Measurements from ENCODE around the gene LCORL. TPM values are rescaled to one million over a fixed set of nuclear protein-coding genes. Genes with fewer than 3 reads are reported as not detected.

Gene LCORL
- total RNA-seq, 2 donors from 2014 or later, result 16.5 to 20.7 TPM

- intact Hi-C loops (cut with DNase I), result no loop called here
- no peaks in the 10 kb centered on the region for H3K9me3 ChIP-seq
- H3K36me3 ChIP-seq, result no peaks in the 10 kb centered on the region
- H3K4me3 ChIP-seq, result no peak overlapping the region
- H3K27me3 ChIP-seq, result no peaks in the 10 kb centered on the region
- TF ChIP-seq CTCF (IDR thresholded peaks at IDR 0.05), result no peak
- no peak overlapping the region for H3K9ac ChIP-seq (ENCODE audit: low read depth in 2 of 2, low read length in 2 of 2)
- DNase-seq, result no peak
- no peaks in the 10 kb centered on the region for H3K4me1 ChIP-seq
- no peak overlapping the region for H3K27ac ChIP-seq
Observed at GRCh38 chr4:17794730-17795129, 226.8 kb downstream of the LCORL start.

Other genes starting within 250 kb of the LCORL start
- under 1 TPM; 0.19 to 0.94 TPM for gene FAM184B, start 240.1 kb downstream of the LCORL start, total RNA-seq
- gene DCAF16, start 211.0 kb downstream of the LCORL start, total RNA-seq, result 10 to 100 TPM; 20.4 to 34.0 TPM
- 10 to 100 TPM; 10.7 to 38.8 TPM for gene NCAPG, start 210.8 kb downstream of the LCORL start, total RNA-seq

Data from colonic mucosa (tissue), 4 donors.